Measurements from ENCODE around the gene MSMP. TPM values are rescaled to one million over a fixed set of nuclear protein-coding genes. Genes with fewer than 3 reads are reported as not detected.

MSMP gene
- total and polyA plus RNA-seq, 9 of the 15 experiments (the other 6 are each of a cell fraction or from before 2014, with no cell fraction given) = 0.60 TPM; not detected in 8

GRCh38 chr9:35725362-35725761, 28.7 kb downstream of the MSMP start:
- Histone ChIP-seq H3K4me2 (ENCODE audit: insufficient read depth, low read length) (no peak overlapping the region), H3K9ac (ENCODE audit: insufficient read depth in 1 of 2, low read depth in 2 of 2, low read length in 2 of 2) (no peak overlapping the region), H3K36me3 (ENCODE audit: control insufficient read depth, insufficient read depth, low read length) (peaks cover 82% of the 10 kb centered on the region), H3K27ac (ENCODE audit: extremely low read depth, low read depth, low read length) (no peak overlapping the region; the same call in 2 of the 3 replicates), H2AFZ (ENCODE audit: low read depth, low read length) (no peak overlapping the region), H3K27me3 (ENCODE audit: control insufficient read depth in 2 of 2, insufficient read depth in 2 of 2, low read length in 2 of 2) (no peaks in the 10 kb centered on the region), H3K4me3 (no peak overlapping the region), H3K9me1 (ENCODE audit: control insufficient read depth, insufficient read depth, low read length) (peaks cover 8% of the 10 kb centered on the region), H4K20me1 (replicated peaks; ENCODE audit: control insufficient read depth, insufficient read depth, low read length) (peaks cover 8% of the 10 kb centered on the region; the same call in 1 of the 2 replicates), H3K9me3 (replicated peaks; ENCODE audit: control insufficient read depth, insufficient read depth, low read depth, low read length) (no peaks in the 10 kb centered on the region), H3K79me2 (ENCODE audit: control insufficient read depth, insufficient read depth, low read length) (peaks cover 53% of the 10 kb centered on the region), H3K4me1 (replicated peaks in 1 of 2; ENCODE audit: control insufficient read depth in 2 of 2, insufficient read depth in 2 of 2, low read length in 2 of 2) (peaks cover 27 to 37% of the 10 kb centered on the region in 2 experiments)
- TF ChIP-seq PYGO2 (tag; IDR thresholded peaks at IDR 0.05) (no peak), TFAP4 (CRISPR knock-in tag; IDR thresholded peaks at IDR 0.05; ENCODE audit: borderline replicate concordance) (peak; percentile 71; the same call in 1 of the 2 replicates), CTCF (IDR thresholded peaks at IDR 0.05 in 2 of 3, conservative IDR thresholded peaks at IDR 0.05 in 1 of 3; ENCODE audit: insufficient read depth in 2 of 3, low read depth in 1 of 3, low read length in 3 of 3) (0 out of 6 replicates have a peak, but pooled peaks of 1 of the 3 experiments have one; percentile 20), ZNF316 (IDR thresholded peaks at IDR 0.05) (no peak), DNMT1 (IDR thresholded peaks at IDR 0.05) (no peak)
- ChIA-PET POLR2A (no interaction called here), CTCF (ENCODE audit: low intra/inter-chr PET ratio) (no interaction called here)
- FAIRE-seq (no peak), DNase-seq (ENCODE audit: extremely low read depth in 1 of 4, low spot score in 3 of 4) (peak in 3 of 4 experiments; percentile 24 to 34 (median 33)), ATAC-seq (no peak)
- WGBS (ENCODE audit: insufficient coverage, low coverage, missing lambda C conversion rate) = 100% methylated on average over 6 of the region's 11 CpGs
- BruUV-seq (replicated peaks) = no TSS peak
- intact Hi-C loops (cut with micrococcal nuclease) = no loop called here
- in situ Hi-C loops (cut with MboI) = no loop called here

Measured in K562 (cell line).